Measurements from ENCODE around the gene SPG7.

SPG7 gene

DNA sequence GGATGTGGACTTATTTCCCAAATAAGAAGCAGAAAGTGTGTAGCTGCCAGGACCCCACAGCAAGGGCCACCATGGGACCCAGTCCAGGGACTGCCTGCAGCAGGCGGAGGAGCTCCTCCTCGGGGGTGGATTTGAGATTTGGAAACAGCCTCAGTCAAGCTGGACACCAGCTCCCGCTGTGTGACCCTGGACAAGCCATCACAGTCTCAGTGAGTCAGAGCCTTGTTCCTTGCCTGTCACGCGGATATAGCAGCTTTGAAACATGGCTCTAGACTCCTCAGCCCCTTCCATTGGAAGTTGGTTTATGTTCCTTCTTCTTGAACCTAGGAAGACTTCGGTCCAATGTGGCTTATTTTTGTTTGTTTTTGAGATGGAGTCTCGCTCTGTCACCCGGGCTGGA, 92.8 kb downstream of the SPG7 start:
- no peak for DNase-seq (ENCODE audit: low spot score)

DNA sequence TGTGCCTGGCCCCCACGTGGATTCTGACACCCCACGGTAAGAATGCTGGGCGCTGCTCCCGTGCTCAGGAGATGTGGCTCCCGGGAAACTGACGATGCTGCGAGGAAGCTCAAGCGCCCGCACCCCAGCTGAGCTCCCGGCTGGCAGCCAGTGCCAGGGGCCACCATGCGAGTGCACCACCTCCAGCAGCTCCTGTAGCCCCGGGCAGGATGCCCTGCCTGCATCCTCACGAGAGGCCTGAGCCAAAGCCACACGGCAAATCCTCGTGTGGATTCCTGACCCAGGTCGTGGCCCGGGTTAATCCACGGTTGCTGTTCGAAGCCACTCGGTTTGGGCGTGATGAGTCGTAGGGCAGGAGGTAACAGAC, 93.7 kb downstream of the SPG7 start:
- DNase-seq (ENCODE audit: low spot score), result no peak

DNA sequence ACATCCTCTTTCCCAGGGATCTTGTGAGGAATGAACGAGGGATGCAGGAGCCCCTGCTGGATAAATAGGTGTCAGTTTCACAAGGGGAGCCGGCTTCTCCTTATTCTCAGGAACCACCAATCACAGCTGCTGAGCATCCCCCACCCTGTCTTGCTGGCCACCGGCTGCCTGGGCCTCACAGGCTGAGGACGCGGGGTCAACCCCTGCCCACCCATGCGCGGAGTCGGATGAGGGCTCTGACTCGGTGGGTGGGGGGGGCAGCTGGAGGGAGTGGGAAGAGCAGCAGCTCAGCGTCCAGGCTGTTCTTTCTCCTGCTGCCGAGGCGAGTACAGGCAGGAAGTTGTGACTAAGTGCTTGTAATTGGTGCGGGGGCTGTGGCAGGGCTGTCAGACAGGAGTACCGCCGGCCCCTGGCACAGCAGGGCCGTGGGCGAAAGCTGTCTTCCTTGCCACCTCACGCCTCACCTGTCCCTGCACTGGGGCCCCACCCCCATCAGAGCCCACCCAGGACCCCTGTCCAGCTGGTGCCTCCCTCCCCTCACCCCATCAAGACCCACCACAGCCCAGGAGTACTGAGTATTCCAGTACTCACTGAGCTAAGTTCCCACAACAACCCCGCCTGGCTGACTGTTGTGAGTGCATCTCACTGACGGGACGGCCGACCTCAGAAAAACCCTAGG, 94.2 kb downstream of the SPG7 start:
- no peak for DNase-seq (ENCODE audit: low spot score)

DNA sequence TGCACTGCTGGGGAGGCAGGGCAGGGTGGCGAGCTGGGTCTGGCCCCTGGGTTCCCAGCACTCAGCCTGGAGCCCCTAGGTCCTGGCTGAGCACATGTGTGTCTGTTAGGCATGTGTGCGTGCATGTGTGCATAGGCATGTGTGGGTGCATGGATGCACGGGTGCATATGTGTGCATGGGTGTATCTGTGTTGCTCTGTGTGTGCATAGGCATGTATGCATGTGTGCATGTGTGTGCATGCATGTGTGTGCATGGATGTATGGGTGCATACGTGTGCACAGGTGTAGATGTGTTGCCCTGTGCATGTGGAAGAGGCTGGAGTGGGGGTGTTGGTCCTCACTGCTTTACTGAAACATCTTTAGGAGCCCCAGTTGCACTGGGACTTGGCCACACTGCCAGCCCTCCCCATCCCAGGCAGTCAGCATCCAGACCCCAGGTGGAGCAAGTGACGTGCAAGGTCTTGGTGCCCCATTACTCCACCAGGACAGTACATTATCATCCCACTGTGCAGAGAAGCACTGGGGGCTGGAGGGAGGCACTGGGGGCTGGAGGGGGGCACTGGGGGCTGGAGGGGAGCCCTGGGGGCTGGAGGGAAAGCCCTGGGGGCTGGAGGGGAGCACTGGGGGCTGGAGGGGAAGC, 94.9 kb downstream of the SPG7 start:
- no peak for DNase-seq (ENCODE audit: low spot score)

DNA sequence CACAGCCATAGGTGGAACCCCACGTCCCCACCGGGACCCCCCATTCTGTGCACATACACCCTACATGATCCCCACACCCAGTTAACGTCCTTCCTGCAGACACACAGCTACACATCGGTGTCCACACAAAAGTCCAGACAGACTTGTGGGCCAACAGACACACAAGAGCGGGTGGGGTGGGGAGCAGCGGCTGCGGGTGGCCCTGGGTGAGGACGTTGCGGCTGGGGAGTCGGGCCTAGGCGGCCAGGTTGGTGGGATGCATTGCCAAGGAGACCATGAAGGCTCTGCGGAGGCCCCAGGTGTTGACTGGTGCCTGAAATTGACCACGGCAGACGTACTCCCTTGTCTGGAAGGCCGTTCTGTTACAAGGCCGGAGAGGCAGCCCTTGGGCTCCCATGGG, 96.6 kb downstream of the SPG7 start:
- DNase-seq (ENCODE audit: low spot score), result no peak

DNA sequence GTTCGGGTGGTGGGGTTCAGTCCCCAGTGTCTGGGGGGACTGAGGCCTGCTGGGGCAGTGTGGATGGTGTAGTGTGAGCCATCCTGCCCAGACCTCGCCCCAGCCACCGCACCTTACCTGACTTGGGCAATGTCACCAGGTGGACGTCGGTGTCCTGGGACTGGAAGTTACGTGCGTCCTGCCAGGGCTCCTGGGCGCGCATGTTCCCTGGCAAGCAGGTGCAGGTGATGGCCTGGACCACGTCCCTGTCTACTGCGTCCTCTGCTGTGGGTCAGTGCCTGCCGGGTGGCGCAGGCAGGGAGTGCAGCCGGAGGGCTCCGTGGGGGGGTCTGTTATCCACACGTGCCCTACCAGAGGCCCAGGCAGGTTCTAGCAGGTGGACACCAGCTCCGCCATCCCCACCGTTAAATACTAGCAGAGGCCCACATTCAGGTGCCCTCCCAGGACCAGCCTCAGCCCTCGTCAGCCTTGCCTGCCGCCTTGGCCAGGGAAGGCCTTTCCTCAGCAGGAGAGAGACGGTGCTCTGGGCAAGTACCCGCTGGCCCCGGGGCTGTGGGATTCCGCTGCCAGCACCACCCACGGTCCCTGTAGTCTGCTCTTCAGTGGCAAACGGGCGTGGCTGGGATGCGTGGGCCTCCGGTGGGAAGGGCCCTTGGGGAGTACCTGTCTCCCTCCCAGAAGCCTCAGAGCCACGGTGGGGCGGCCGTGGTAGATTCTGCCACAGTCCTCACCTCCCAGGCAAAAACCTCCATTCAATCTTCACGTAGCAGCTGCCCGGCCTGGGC, 97.2 kb downstream of the SPG7 start:
- DNase-seq (ENCODE audit: low spot score), result no peak

DNA sequence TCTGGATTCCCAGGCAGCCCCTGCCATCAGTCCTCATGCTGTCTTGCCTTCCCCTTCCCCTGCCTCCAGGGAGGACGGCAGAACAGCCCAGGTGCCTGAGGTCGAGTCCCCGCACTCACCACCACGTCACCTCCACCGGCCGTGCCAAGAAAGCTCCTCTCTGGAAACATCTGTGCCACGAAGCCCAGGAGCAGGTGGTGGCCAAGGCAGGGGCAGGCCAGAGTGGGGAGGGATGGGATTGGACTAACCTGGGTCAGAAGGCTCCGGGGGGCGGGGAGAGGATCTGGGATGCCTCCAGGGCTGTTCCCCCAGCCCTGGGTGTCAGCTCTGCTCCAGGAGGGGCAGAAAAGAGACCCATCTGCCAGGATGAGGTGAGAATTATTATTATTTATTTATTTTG, 97.8 kb downstream of the SPG7 start:
- DNase-seq (ENCODE audit: low spot score), result no peak

Measured in left forelimb (tissue), 1 donor.